Measurements from ENCODE around the gene PUS7.
"Not testable (repeated sequence)": the region's sequence is repeated elsewhere in the genome, so short reads cannot be mapped to it uniquely, and the experiment has no call there.

The PUS7 gene

GRCh38 chr7:105439174-105439893, 82.7 kb downstream of the PUS7 start:
- DNase-seq: no peak

GRCh38 chr7:105438847-105439173, 83.3 kb downstream of the PUS7 start:
- DNase-seq: no peak

GRCh38 chr7:105438254-105438653, 83.8 kb downstream of the PUS7 start:
- no peak for DNase-seq

GRCh38 chr7:105437356-105437755, 84.7 kb downstream of the PUS7 start:
- DNase-seq: not testable (repeated sequence)

GRCh38 chr7:105429746-105430612, 92.1 kb downstream of the PUS7 start:
- DNase-seq: no peak

GRCh38 chr7:105426606-105427146, 95.4 kb downstream of the PUS7 start:
- no peak for DNase-seq

- no peak for DNase-seq
Observed at GRCh38 chr7:105423987-105424386, 98.1 kb downstream of the PUS7 start.

GRCh38 chr7:105413887-105414437, 108.1 kb downstream of the PUS7 start:
- no peak for DNase-seq

- not testable (repeated sequence) for DNase-seq
Observed at GRCh38 chr7:105410774-105411173, 111.3 kb downstream of the PUS7 start.

- not testable (repeated sequence) for DNase-seq
Observed at GRCh38 chr7:105409775-105410174, 112.3 kb downstream of the PUS7 start.

- no peak for DNase-seq
Observed at GRCh38 chr7:105408791-105409410, 113.2 kb downstream of the PUS7 start.
